ENCODE data around the gene ATP5F1E.

The ATP5F1E gene

GRCh38 chr20:58995461-58996225 lies 36.5 kb downstream of the ATP5F1E start:
- DNase-seq (ENCODE audit: insufficient read length, low spot score), result no peak
- no peak for FAIRE-seq
- TF ChIP-seq TAF1 (IDR thresholded peaks at IDR 0.05; ENCODE audit: low read depth, low read length), result no peak
- peak; percentile 68 for TF ChIP-seq POLR2AphosphoS5 (IDR thresholded peaks at IDR 0.05; ENCODE audit: low read depth, low read length)
- 0 out of 2 replicates have a peak, but pooled peaks have one; percentile 8 for TF ChIP-seq POU2F2 (IDR thresholded peaks at IDR 0.05; ENCODE audit: low read depth, low read length)
- TF ChIP-seq POLR2A (IDR thresholded peaks at IDR 0.05; ENCODE audit: low read depth, low read length), result peak; percentile 45; the same call in 1 of the 2 replicates
- no peak for TF ChIP-seq PAX5 (IDR thresholded peaks at IDR 0.05; ENCODE audit: insufficient read depth, low read length, severe bottlenecking)
- no peak for TF ChIP-seq SPI1 (IDR thresholded peaks at IDR 0.05; ENCODE audit: low read depth, low read length)

GRCh38 chr20:58994390-58995159 lies 37.6 kb downstream of the ATP5F1E start:
- no peak for DNase-seq (ENCODE audit: insufficient read length, low spot score)
- no peak for FAIRE-seq
- no peak for TF ChIP-seq POLR2A (IDR thresholded peaks at IDR 0.05; ENCODE audit: low read depth, low read length)
- no peak for TF ChIP-seq TAF1 (IDR thresholded peaks at IDR 0.05; ENCODE audit: low read depth, low read length)
- TF ChIP-seq POLR2AphosphoS5 (IDR thresholded peaks at IDR 0.05; ENCODE audit: low read depth, low read length), result peak; percentile 44; the same call in 1 of the 2 replicates
- TF ChIP-seq POU2F2 (IDR thresholded peaks at IDR 0.05; ENCODE audit: low read depth, low read length), result no peak
- no peak for TF ChIP-seq PAX5 (IDR thresholded peaks at IDR 0.05; ENCODE audit: insufficient read depth, low read length, severe bottlenecking)
- TF ChIP-seq SPI1 (IDR thresholded peaks at IDR 0.05; ENCODE audit: low read depth, low read length), result no peak

GRCh38 chr20:58993332-58994248 lies 38.5 kb downstream of the ATP5F1E start:
- DNase-seq (ENCODE audit: insufficient read length, low spot score) (no peak), FAIRE-seq (peak; percentile 5)
- TF ChIP-seq SPI1 (IDR thresholded peaks at IDR 0.05; ENCODE audit: low read depth, low read length), result no peak
- peak; percentile 54; the same call in 1 of the 2 replicates for TF ChIP-seq POLR2A (IDR thresholded peaks at IDR 0.05; ENCODE audit: low read depth, low read length)
- no peak for TF ChIP-seq TAF1 (IDR thresholded peaks at IDR 0.05; ENCODE audit: low read depth, low read length)
- TF ChIP-seq POU2F2 (IDR thresholded peaks at IDR 0.05; ENCODE audit: low read depth, low read length), result no peak
- TF ChIP-seq POLR2AphosphoS5 (IDR thresholded peaks at IDR 0.05; ENCODE audit: low read depth, low read length), result peak; percentile 70; the same call in 1 of the 2 replicates
- TF ChIP-seq PAX5 (IDR thresholded peaks at IDR 0.05; ENCODE audit: insufficient read depth, low read length, severe bottlenecking), result no peak

- no peak for TF ChIP-seq SPI1 (IDR thresholded peaks at IDR 0.05; ENCODE audit: low read depth, low read length)
- no peak for TF ChIP-seq PAX5 (IDR thresholded peaks at IDR 0.05; ENCODE audit: insufficient read depth, low read length, severe bottlenecking)
- TF ChIP-seq POLR2A (IDR thresholded peaks at IDR 0.05; ENCODE audit: low read depth, low read length), result no peak; the same call in 1 of the 2 replicates
- TF ChIP-seq TAF1 (IDR thresholded peaks at IDR 0.05; ENCODE audit: low read depth, low read length), result no peak
- TF ChIP-seq POLR2AphosphoS5 (IDR thresholded peaks at IDR 0.05; ENCODE audit: low read depth, low read length), result no peak
- TF ChIP-seq POU2F2 (IDR thresholded peaks at IDR 0.05; ENCODE audit: low read depth, low read length), result no peak
- FAIRE-seq (no peak), DNase-seq (ENCODE audit: insufficient read length, low spot score) (no peak)
Measured at GRCh38 chr20:58992911-58993310, 39.2 kb downstream of the ATP5F1E start.

- no peak for TF ChIP-seq PAX5 (IDR thresholded peaks at IDR 0.05; ENCODE audit: insufficient read depth, low read length, severe bottlenecking)
- no peak for TF ChIP-seq SPI1 (IDR thresholded peaks at IDR 0.05; ENCODE audit: low read depth, low read length)
- no peak for TF ChIP-seq TAF1 (IDR thresholded peaks at IDR 0.05; ENCODE audit: low read depth, low read length)
- TF ChIP-seq POU2F2 (IDR thresholded peaks at IDR 0.05; ENCODE audit: low read depth, low read length), result no peak
- TF ChIP-seq POLR2AphosphoS5 (IDR thresholded peaks at IDR 0.05; ENCODE audit: low read depth, low read length), result no peak
- TF ChIP-seq POLR2A (IDR thresholded peaks at IDR 0.05; ENCODE audit: low read depth, low read length), result no peak
- FAIRE-seq, result no peak
- DNase-seq (ENCODE audit: insufficient read length, low spot score), result no peak
Measured at GRCh38 chr20:58991715-58992114, 40.4 kb downstream of the ATP5F1E start.

- DNase-seq (ENCODE audit: insufficient read length, low spot score) (no peak), FAIRE-seq (no peak)
- TF ChIP-seq PAX5 (IDR thresholded peaks at IDR 0.05; ENCODE audit: insufficient read depth, low read length, severe bottlenecking) (no peak), SPI1 (IDR thresholded peaks at IDR 0.05; ENCODE audit: low read depth, low read length) (no peak), POU2F2 (IDR thresholded peaks at IDR 0.05; ENCODE audit: low read depth, low read length) (no peak), POLR2AphosphoS5 (IDR thresholded peaks at IDR 0.05; ENCODE audit: low read depth, low read length) (no peak), POLR2A (IDR thresholded peaks at IDR 0.05; ENCODE audit: low read depth, low read length) (no peak), TAF1 (IDR thresholded peaks at IDR 0.05; ENCODE audit: low read depth, low read length) (no peak)
Measured at GRCh38 chr20:58990651-58991445, 41.3 kb downstream of the ATP5F1E start.

GRCh38 chr20:58989196-58989595 lies 42.9 kb downstream of the ATP5F1E start:
- DNase-seq (ENCODE audit: insufficient read length, low spot score) (no peak), FAIRE-seq (no peak)
- no peak for TF ChIP-seq POLR2A (IDR thresholded peaks at IDR 0.05; ENCODE audit: low read depth, low read length)
- no peak for TF ChIP-seq POU2F2 (IDR thresholded peaks at IDR 0.05; ENCODE audit: low read depth, low read length)
- no peak for TF ChIP-seq SPI1 (IDR thresholded peaks at IDR 0.05; ENCODE audit: low read depth, low read length)
- TF ChIP-seq TAF1 (IDR thresholded peaks at IDR 0.05; ENCODE audit: low read depth, low read length), result no peak
- TF ChIP-seq POLR2AphosphoS5 (IDR thresholded peaks at IDR 0.05; ENCODE audit: low read depth, low read length), result no peak
- TF ChIP-seq PAX5 (IDR thresholded peaks at IDR 0.05; ENCODE audit: insufficient read depth, low read length, severe bottlenecking), result no peak

- FAIRE-seq, result no peak
- TF ChIP-seq TAF1 (IDR thresholded peaks at IDR 0.05; ENCODE audit: low read depth, low read length) (no peak), POLR2AphosphoS5 (IDR thresholded peaks at IDR 0.05; ENCODE audit: low read depth, low read length) (no peak), POU2F2 (IDR thresholded peaks at IDR 0.05; ENCODE audit: low read depth, low read length) (no peak), POLR2A (IDR thresholded peaks at IDR 0.05; ENCODE audit: low read depth, low read length) (no peak), SPI1 (IDR thresholded peaks at IDR 0.05; ENCODE audit: low read depth, low read length) (no peak), PAX5 (IDR thresholded peaks at IDR 0.05; ENCODE audit: insufficient read depth, low read length, severe bottlenecking) (no peak)
Measured at GRCh38 chr20:58988565-58988882, 43.6 kb downstream of the ATP5F1E start.

More at GRCh38 chr20:58988565-58988882, 43.6 kb downstream of the ATP5F1E start:
- DNase-seq (ENCODE audit: insufficient read length, low spot score), result no peak

Data from GM12891 (cell line).